DOHH2 (cell line): ENCODE data around the gene FSTL4.

Experiments
- CTCF ChIP-seq: fragments of 200-600 bp; sonication (generic); IDR thresholded peaks from one replicate; pipeline ENCODE4 v1.5.1; 2014; ENCODE audit warnings: antibody characterized with exemption, mild to moderate bottlenecking, low read depth, low read length; ENCODE audit not compliant: poor library complexity, severe bottlenecking
- EZH2phosphoT487 ChIP-seq: fragments of 200-600 bp; sonication (generic); IDR thresholded peaks from 2 replicates; pipeline ENCODE4 v1.6.1; 2017; ENCODE audit warnings: borderline replicate concordance, mild to moderate bottlenecking, antibody characterized with exemption, low read length, moderate library complexity, mixed read lengths

GRCh38 chr5:133147815-133148567, 464.4 kb downstream of the FSTL4 start:
- TF ChIP-seq CTCF = no peak
- TF ChIP-seq EZH2phosphoT487 = no peak
